ENCODE data around the gene INPP5A.
"Not testable (repeated sequence)": the region's sequence is repeated elsewhere in the genome, so short reads cannot be mapped to it uniquely, and the experiment has no call there.

Gene INPP5A

DNA sequence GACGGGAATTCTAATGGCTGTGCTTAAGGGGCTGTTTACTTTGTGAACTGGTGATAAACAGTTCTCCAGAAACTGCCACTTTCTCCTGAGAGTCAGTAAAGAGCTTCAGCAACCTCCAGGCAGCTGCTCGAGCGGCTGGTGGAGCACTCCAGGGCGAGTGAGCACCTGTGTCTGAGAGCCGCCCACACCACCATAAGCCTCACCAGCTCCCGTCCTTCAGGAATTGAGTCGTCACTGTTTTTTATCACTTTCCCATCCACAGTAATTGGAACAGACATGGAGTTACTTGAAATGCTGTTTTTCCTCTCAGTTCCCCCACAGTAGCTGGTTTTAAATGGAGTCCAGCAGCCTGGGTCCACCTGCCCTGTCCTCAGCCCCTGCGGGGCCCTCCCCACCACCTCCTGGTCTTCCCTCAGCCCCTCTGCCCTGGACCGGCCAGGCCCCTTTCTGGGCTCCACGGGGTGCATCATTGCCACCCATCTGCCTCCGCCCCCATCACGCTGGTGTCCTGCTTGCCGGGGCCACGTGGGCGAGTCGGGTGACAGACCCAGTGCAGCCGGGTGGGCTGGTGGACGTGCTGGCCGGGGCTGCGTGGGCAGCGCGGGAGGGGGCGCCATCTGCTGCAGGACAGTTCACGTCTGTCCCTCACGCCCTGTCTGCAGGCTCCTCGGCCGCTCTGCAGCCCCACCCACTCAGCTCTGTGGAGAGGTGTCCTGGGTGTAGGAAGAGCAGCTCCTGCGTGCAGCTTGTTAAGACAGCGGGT is 192.4 kb downstream of the INPP5A start:
- DNase-seq = no peak

DNA sequence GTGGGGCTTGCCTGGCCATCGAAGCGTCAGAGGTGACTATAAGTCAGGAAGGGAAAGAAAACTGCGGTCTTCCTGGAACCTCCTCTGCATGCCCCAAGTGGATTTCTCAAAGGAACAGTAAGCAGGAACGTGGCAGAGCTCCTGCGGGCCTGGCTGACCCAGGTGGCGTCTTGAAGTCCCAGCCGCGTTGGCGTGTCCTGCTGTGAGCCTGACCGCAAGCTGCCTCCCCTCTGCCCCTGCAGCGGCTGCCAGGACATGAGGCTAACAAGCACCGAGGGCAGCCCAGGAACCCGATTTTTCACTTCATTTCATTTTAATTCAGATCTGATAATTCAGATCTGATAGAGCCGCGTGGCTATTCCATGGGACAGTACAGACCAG is 193.0 kb downstream of the INPP5A start:
- DNase-seq = no peak

DNA sequence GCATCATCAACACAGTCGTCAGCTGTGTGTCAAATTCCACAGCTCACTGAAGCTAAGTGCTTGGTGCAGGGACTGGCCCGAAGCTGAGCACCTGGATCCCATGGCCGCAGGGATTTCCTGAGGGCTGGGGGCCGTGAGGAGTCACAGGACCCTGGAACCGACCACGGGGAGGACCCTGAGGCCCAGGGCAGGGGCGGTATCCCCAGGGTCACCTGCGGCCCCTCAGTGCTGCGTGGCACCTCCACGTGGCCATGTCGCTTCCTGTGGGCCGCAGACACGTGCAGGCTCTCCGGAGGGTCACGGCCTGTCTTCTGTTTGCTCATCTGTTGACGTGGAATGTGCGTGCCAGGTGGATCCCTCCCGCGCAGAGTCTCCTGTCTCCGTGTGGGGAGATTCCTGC is 194.9 kb downstream of the INPP5A start:
- no peak for DNase-seq

DNA sequence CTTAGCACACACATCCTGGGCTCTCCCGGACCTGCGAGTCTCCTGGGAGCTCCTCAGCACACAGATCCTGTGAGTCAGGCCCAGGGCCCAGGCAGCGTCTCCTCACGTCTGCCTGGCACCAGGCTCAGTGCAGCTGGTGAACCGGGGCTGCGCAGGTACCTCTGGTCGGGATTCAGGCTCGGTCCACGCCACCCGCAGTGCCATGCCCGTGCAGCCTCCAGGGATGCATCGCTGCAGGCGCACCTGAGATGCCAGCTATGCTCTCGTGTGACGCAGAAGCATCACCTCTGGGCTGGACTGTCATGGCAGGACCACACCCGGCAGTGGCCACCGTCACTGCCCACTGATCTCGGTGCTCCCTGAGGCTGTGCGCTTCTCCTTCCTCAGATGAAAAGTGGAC is 196.3 kb downstream of the INPP5A start:
- no peak for DNase-seq

DNA sequence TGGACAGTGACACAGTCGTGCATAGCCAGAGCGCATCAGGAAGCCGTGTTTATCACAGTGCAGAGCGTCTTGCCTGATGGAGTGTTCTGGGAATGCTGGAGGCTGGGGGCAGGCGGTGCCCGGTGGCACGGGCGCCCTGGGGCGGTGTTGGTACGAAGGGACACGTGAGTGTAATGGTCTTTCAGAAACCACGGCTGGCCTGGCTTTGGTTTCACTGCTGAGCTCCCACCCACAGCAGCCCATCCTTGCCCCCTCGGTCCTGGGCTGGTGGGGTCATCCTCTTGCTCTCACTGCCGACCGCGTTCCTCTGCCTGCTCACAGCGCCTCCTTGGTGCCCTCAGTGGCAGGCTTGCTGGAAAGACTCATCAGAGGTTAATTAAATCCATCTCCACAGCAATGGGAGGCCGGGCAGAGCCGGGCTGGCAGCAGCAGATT is 197.8 kb downstream of the INPP5A start:
- no peak for DNase-seq

DNA sequence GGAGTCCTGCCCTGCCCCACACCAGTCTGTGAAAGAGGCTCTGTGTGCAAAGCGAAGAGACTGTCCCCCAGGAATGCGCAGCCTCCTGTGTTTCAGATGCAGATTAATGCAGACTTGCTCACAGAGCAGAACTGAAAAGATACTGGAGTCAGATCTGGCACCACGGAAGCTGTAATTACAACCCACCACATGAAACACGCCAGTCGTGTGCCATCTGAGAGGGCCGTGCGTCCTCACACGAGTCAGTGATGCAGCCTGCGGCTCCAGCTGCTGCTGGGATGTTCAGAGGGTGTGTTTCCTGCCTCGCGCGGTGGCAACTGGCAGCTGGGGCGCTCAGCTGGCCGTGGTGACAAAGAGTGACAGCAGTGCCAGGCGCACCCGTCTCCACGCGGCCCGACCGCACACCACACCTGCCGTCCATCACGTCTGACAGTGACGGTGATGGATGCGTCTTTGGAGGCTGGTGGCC is 198.4 kb downstream of the INPP5A start:
- DNase-seq = no peak

DNA sequence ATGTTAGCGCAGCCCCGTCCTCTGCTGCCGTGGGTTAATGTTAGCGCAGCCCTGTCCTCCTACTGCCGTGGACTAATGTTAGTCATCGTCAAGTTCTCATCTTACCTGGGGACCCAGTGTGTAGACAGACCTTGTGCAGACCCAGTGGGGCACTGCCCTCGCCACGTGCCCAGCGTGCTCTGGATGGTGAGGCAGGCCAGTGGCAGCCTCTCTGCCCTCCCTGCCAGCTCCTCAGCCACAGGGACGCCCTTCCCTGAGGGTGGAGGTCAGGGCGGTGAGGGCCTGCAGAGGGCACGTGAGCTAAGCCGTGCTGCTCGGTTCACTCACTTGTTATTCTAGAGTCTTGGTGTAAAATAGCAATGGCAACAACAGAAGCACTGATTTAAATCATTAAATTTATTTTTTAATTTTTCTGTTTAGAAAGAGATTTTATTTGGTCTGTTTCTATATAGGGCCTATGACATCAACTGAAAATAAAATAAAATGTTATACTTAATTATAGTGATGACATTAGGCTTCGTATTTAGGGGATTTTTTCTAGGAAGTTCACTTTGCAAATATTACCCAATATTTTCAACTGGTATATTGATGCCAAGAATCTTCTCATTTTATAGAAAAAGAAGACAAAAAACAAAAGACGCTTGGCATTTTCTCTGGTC is 199.9 kb downstream of the INPP5A start:
- no peak for DNase-seq

DNA sequence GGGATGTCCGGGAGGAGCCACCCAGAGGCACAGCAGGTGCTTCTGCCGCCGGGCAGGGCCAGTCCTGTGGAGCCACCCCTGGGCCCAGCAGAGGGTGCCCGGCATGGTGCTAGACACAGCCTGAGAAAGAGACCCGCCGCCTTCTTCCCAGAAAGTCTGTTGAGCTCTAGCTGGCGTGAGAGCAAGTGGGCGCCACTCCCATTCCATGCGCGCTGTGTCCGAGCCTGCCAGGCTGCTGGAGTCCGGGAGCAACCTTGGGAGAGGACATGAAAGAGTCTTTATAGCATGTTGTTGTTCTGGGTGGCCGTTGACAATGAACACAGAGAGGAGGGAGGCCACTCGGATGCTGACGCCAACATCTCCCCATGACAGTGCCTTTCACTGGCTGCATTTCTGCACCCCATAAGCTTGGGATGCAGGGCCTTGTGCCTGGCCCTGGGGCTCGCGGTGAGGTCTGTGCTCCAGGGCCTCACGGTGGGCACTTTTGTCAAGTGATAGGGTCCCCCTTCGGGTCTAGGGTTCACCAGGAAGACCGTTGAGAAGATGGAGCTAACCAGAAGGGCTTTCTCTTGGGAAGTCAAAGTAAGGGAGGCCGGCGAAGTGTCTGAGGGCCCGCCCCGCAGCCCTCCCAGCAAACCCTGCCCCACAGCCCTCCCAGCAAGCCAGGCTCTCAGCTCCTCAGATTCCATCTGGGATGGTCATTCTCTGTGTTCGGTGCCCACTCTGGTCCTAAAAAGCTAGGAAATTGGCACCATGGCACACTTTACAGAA is 201.1 kb downstream of the INPP5A start:
- DNase-seq = no peak

DNA sequence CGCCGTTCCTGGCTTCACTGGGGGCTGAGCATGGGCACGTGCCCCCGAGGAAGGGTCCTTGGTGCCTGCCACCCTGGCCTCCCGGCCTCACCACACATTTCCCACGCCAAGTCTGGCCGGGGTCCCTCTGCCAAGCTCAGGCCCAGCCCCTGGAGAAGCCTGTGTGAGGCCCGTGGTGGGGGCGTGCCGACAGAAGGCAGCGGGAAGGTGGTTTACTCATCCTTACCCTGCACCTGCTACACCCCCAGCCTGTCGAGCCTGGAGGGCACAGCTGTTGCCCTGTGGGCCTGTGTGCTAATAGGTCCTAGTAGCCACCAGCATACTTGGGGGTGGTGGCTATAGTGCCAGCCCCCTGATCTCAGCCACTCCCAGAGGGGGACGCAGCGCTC is 201.6 kb downstream of the INPP5A start:
- no peak for DNase-seq

DNA sequence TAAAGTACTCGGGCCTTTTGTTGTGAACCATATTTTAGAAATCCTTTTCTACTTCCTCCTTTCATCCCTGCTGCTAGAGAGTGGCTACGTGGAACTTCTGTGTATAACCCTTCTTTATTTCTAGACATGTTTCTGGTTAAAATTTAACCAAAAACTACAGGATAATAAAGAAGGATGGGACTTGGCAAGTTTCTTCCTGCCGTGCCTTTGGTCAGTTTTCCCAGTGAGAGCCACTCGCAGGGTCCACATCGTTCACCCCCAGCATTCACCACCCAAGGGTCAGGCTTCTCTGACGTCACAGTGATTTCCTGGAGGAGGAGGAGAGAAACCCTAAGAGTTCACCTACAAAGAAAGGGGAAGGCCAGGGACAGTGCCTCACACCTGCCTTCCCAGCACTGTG is 203.0 kb downstream of the INPP5A start:
- DNase-seq = no peak

DNA sequence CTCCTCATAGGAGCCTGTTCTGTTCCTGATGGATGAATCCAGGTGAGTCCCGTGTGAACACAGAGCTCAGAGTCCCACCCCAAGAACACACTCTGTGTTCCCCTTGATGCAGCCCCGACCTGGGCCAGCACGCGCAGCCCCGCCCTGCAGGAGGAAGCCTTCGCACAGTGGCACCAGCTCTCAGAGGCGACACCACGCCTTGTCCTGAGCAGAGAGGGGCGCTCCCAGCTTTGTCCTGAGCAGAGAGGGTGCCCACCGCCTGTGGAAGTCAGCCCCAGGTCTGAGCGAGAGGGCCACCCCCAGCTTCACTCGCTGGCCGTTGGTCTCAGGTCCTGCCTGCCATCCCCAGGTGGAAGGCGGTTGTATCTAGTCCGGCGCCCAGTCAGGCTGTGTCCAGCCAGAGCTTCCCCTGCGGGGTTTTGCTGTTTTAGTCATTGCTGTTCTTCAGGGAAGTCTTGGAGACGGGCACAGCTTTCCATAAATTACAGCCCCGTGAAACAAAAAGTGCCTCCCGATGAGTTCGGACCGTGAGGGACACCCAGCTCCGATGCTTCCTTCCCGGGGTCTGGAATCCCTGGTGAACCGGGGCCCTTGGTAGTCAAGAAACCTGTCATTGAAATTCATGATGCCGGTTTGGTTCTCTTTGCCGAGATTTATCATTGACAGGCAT is 204.7 kb downstream of the INPP5A start:
- no peak for DNase-seq

DNA sequence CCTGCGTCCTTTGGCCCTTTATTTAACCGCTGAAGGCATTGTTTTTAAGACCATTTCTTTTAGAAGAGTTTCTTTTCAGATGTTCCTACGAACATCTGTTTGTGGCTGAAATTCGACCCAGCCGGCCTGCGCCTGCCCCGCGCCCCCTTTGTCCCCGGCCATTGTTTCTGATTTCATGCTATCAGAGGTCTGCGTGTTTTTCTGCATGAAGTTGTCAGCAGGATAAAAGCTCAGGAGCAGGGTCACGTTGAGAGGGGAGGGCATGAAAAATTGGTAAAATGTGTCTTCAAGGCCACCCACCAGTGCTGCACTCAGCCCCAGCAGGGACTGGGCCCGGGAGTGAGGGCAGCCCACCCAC is 205.2 kb downstream of the INPP5A start:
- no peak for DNase-seq

DNA sequence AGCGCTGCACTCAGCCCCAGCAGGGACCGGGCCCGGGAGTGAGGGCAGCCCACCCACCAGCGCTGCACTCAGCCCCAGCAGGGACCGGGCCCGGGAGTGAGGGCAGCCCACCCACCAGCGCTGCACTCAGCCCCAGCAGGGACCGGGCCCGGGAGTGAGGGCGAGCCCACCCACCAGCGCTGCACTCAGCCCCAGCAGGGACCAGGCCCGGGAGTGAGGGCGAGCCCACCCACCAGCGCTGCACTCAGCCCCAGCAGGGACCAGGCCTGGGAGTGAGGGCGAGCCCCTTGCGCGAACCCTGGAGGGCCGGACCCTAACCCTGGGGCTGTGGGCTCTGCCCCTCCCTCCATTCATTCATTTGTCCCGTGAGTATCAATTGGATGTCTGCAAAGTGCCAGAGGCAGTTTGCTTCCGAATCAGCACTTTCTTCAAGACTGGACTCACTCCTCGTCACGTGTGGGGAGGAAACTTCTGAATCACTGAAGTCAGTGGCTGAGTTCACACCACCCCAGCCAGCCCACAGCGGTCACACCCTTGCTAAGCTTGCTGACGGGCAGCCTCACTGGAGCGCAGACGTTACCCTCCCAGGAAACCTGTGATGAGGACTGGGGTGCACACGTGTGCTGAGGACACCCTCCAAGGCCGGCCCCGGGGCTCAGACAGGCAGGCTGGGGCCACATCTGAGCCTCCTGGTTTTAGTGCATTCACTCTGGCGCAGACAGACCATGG is 205.8 kb downstream of the INPP5A start:
- not testable (repeated sequence) for DNase-seq

DNA sequence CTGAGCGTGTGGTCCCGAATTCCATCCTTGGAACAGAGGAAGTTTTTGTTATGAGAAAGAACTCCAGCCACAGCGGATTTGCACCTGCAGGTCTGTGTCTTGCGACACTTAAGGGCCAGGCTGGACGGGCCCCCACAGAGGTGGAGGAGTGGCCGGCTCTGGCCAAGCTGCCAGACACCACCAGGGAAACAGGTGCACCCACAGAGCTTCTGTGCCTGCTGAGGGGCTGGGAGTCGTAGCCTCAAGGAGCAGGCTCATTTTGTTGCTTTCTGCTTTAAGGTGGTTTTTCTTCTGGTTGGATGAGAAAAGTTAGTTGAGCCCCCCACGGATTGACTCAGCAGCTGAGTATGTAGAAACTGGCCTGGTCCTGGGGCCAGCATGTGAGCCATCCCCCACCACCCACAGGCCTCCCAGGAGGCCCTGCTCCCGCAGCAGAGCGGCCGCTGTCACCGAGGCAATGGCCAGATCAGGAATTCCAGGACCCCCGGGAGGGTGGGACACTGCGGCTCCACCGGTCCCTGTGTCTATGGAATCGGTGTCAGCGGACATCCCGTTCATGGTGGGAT is 206.4 kb downstream of the INPP5A start:
- no peak for DNase-seq

DNA sequence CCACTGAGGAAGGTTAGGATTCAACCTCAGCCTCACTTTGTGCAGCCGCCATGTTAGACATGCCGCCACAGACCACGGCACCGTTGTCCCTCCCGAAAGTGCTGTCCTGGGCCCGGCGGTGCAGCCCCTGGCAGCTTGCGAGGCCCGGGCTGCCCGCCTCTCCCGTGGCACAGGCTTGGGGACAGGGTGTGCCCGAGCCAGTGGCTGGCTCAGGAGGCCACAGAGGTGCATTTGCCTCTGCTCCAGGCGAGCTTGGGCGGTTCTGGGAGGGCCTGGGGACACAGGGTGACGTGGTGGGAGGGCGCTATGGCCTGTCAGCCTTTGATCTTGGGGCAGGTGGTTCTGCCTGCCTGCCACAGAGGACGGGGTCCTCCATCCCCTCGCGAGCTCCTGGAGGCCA is 207.3 kb downstream of the INPP5A start:
- DNase-seq = no peak

DNA sequence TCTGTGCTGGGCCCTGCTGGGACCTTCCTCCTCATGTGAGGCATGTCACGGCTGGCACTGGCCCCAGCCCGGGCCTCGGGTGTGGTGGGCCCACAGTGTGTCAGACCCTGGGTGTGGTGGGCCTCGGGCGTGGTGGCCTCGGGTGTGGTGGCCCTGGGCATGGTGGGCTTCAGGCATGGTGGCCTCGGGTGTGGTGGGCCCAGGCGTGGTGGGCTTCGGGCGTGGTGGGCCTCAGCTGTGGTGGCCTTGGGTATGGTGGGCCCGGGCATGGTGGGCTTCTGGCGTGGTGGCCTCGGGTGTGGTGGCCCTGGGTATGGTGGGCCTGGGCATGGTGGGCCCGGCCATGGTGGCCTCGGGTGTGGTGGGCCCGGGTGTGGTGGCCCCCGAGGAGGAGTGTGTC is 207.9 kb downstream of the INPP5A start:
- no peak for DNase-seq

DNA sequence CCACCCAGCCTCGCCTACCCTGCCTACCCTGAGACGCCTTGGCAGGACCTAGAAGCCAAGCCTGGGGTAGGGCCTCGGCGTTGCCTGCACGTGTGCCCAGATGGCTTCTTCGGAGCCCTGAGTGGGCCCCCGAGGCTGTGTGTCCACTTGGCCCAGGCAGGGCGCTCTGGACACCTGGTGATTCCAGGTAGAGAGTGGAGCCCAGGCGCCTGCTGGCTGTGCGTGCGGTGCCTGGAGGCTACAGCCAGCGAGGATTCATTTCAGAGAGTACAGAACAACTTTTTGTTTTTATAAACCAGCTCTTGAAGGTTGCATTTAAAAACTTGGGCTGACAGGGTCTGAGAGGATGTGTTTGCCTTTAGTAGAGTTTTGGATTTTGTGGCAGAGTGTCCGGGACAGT is 208.4 kb downstream of the INPP5A start:
- no peak for DNase-seq

DNA sequence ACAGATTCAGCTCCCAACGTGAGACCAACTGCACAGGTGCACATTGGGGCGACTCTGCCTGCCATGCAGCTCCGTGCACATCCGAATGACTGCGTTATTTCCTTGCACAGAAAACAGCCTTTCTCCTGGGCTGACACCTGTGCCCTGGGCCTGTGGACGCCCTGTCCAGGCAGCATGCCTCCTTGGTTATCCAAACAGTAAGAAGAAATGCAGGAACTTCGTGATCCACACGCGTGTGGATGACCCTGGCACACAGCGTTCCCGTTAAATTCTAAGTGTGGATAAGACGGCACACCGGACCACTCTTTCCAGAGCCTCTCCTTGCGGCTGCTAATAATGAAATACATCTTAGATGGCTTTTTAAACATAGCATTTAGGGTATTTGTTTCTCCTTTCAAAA is 208.8 kb downstream of the INPP5A start:
- DNase-seq = no peak

DNA sequence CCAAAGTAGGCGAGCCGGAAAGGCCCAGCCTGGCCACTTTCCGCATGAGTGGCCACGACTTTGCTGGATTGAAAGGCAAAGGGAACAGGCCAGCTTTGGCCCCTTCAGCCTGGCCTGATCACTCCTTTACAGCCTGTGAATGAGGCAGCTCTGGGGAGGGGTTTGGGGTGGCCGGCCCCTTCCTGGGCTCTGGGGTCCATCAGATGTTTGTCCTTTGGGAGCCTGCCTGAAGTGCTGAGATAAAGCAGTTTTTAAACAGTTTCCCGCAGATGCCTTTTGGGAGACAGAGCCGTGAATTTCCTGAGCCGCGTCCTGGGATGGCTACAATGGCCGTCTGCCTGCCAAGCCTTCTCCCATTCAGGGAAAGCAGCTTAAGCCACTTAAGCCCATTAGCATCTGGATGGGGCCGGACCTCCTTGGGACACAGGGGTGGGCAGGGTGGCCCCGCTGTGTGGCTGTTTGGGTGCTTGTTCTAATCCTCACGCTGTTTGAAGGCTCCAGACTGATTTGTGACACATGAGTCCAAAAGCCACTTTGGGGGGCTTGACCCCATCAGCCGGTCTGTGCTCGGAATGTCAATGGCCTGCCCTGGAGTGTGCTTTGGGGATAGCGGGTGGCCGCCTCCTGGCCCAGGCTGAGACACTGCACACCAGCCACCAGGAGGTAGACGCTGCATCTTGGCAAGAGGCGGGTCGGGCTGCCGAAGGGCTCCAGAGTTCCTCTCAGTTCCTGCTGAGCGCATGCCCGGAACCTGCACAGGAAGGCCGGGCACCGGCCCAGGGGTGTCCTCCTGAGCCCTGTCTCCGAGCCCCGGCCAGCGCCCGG is 209.4 kb downstream of the INPP5A start:
- DNase-seq = no peak

DNA sequence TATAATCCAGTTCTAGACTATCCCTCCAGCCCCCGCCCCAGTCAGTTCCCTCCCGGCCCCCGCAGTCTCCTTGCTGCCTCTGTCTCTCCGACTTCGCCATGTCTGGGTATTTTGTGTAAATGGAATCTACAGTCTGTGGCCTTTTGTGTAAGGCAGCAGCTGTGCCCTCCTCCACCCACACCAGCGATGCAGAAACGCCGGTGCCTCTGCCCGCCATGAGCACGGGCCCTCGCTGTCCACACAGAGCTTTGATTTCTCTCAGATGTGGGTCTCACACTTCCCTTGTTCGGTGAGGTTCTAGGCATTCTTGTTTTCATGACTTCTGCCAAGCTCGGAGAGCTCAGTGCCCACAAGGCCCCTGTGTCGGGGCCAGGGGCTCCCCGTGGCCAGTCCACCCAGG is 210.5 kb downstream of the INPP5A start:
- DNase-seq = no peak
